ENCODE data around the gene GAREM1. TPM values are rescaled to one million over a fixed set of nuclear protein-coding genes. Genes with fewer than 3 reads are reported as not detected.

GAREM1 gene
- total and polyA plus RNA-seq, 9 of the 15 experiments (the other 6 are each of a cell fraction or from before 2014, with no cell fraction given), result 0.03 to 0.33 (median 0.07) TPM; not detected in 1

DNA sequence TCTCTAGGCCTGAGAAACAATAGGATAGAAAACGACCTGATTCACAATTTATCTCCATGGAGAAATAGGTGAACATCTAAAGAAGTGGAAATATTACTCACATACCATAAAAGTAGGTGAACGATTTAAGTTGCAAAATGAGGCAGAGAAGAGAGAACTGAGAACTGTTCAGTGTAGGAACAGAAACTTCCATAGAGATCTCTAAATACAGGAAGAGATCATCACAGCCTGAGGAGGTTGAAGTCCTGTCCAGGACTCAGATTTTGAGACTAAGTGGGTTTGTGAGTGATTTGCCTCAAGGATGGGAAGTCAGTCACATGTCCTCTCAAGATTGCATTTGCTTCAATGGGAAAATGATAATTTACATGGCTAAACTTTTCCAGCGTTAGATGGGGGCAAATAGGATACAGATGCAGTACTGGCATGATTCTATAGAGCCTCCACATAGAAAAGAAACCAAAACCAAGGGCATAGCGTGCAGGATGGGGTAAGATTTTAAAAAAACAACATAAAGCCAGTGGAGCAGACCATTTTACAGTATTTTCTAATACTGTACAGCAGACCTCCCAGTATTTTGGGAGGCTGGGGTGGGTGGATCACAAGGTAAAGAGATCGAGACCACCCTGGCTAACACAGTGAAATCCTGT, 212.0 kb downstream of the GAREM1 start:
- Histone ChIP-seq H3K79me2 (ENCODE audit: control insufficient read depth, insufficient read depth, low read length) (no peaks in the 10 kb centered on the region), H4K20me1 (replicated peaks; ENCODE audit: control insufficient read depth, insufficient read depth, low read length) (no peaks in the 10 kb centered on the region; the same call in 1 of the 2 replicates), H3K4me3 (no peak overlapping the region), H3K9me3 (replicated peaks; ENCODE audit: control insufficient read depth, insufficient read depth, low read depth, low read length) (no peaks in the 10 kb centered on the region), H3K4me1 (replicated peaks in 1 of 2; ENCODE audit: control insufficient read depth in 2 of 2, insufficient read depth in 2 of 2, low read length in 2 of 2) (no peaks in the 10 kb centered on the region), H3K4me2 (ENCODE audit: insufficient read depth, low read length) (no peak overlapping the region), H3K9me1 (ENCODE audit: control insufficient read depth, insufficient read depth, low read length) (no peaks in the 10 kb centered on the region), H3K9ac (ENCODE audit: insufficient read depth in 1 of 2, low read depth in 2 of 2, low read length in 2 of 2) (no peak overlapping the region), H3K36me3 (ENCODE audit: control insufficient read depth, insufficient read depth, low read length) (no peaks in the 10 kb centered on the region), H3K27ac (ENCODE audit: extremely low read depth, low read depth, low read length) (no peak overlapping the region), H2AFZ (ENCODE audit: low read depth, low read length) (no peak overlapping the region), H3K27me3 (ENCODE audit: control insufficient read depth in 2 of 2, insufficient read depth in 2 of 2, low read length in 2 of 2) (no peaks in the 10 kb centered on the region)
- in situ Hi-C loops (cut with MboI), result no loop called here
- no peak for FAIRE-seq
- ChIA-PET POLR2A (no interaction called here), CTCF (ENCODE audit: low intra/inter-chr PET ratio) (no interaction called here)
- no peak for ATAC-seq
- no TSS peak for BruUV-seq (replicated peaks)
- TF ChIP-seq, protein P1, sequence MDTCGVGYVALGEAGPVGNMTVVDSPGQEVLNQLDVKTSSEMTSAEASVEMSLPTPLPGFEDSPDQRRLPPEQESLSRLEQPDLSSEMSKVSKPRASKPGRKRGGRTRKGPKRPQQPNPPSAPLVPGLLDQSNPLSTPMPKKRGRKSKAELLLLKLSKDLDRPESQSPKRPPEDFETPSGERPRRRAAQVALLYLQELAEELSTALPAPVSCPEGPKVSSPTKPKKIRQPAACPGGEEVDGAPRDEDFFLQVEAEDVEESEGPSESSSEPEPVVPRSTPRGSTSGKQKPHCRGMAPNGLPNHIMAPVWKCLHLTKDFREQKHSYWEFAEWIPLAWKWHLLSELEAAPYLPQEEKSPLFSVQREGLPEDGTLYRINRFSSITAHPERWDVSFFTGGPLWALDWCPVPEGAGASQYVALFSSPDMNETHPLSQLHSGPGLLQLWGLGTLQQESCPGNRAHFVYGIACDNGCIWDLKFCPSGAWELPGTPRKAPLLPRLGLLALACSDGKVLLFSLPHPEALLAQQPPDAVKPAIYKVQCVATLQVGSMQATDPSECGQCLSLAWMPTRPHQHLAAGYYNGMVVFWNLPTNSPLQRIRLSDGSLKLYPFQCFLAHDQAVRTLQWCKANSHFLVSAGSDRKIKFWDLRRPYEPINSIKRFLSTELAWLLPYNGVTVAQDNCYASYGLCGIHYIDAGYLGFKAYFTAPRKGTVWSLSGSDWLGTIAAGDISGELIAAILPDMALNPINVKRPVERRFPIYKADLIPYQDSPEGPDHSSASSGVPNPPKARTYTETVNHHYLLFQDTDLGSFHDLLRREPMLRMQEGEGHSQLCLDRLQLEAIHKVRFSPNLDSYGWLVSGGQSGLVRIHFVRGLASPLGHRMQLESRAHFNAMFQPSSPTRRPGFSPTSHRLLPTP (IDR thresholded peaks at IDR 0.05; ENCODE audit: borderline replicate concordance, extremely low read depth, insufficient read length), result no peak
- TF ChIP-seq ZNF239 (CRISPR knock-in tag; IDR thresholded peaks at IDR 0.05) (no peak), MTF1 (CRISPR knock-in tag; IDR thresholded peaks at IDR 0.05; ENCODE audit: borderline replicate concordance) (no peak), XRCC5 (IDR thresholded peaks at IDR 0.05; ENCODE audit: low read depth, low read length) (no peak), THRAP3 (IDR thresholded peaks at IDR 0.05; ENCODE audit: borderline replicate concordance) (no peak), ZNF165 (CRISPR knock-in tag; IDR thresholded peaks at IDR 0.05; ENCODE audit: borderline replicate concordance) (no peak), MEF2A (IDR thresholded peaks at IDR 0.05; ENCODE audit: control insufficient read depth, low read depth, low read length) (no peak), KHSRP (IDR thresholded peaks at IDR 0.05) (no peak)
- TF ChIP-seq, protein P2, sequence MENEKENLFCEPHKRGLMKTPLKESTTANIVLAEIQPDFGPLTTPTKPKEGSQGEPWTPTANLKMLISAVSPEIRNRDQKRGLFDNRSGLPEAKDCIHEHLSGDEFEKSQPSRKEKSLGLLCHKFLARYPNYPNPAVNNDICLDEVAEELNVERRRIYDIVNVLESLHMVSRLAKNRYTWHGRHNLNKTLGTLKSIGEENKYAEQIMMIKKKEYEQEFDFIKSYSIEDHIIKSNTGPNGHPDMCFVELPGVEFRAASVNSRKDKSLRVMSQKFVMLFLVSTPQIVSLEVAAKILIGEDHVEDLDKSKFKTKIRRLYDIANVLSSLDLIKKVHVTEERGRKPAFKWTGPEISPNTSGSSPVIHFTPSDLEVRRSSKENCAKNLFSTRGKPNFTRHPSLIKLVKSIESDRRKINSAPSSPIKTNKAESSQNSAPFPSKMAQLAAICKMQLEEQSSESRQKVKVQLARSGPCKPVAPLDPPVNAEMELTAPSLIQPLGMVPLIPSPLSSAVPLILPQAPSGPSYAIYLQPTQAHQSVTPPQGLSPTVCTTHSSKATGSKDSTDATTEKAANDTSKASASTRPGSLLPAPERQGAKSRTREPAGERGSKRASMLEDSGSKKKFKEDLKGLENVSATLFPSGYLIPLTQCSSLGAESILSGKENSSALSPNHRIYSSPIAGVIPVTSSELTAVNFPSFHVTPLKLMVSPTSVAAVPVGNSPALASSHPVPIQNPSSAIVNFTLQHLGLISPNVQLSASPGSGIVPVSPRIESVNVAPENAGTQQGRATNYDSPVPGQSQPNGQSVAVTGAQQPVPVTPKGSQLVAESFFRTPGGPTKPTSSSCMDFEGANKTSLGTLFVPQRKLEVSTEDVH (IDR thresholded peaks at IDR 0.05; ENCODE audit: low read depth, partially characterized antibody), result no peak
- TF ChIP-seq, protein P3, sequence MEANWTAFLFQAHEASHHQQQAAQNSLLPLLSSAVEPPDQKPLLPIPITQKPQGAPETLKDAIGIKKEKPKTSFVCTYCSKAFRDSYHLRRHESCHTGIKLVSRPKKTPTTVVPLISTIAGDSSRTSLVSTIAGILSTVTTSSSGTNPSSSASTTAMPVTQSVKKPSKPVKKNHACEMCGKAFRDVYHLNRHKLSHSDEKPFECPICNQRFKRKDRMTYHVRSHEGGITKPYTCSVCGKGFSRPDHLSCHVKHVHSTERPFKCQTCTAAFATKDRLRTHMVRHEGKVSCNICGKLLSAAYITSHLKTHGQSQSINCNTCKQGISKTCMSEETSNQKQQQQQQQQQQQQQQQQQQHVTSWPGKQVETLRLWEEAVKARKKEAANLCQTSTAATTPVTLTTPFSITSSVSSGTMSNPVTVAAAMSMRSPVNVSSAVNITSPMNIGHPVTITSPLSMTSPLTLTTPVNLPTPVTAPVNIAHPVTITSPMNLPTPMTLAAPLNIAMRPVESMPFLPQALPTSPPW (CRISPR knock-in tag; IDR thresholded peaks at IDR 0.05), result no peak
- TF ChIP-seq, protein P4, sequence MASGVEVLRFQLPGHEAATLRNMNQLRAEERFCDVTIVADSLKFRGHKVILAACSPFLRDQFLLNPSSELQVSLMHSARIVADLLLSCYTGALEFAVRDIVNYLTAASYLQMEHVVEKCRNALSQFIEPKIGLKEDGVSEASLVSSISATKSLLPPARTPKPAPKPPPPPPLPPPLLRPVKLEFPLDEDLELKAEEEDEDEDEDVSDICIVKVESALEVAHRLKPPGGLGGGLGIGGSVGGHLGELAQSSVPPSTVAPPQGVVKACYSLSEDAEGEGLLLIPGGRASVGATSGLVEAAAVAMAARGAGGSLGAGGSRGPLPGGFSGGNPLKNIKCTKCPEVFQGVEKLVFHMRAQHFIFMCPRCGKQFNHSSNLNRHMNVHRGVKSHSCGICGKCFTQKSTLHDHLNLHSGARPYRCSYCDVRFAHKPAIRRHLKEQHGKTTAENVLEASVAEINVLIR (CRISPR knock-in tag; IDR thresholded peaks at IDR 0.05), result no peak
- intact Hi-C loops (cut with micrococcal nuclease), result no loop called here
- no peak for DNase-seq (ENCODE audit: extremely low read depth in 1 of 4, low spot score in 3 of 4)
- 1% methylated on average over 5 of the region's 5 CpGs for WGBS (ENCODE audit: insufficient coverage, low coverage, missing lambda C conversion rate)
